ENCODE data around the gene RAI14. TPM values are rescaled to one million over a fixed set of nuclear protein-coding genes. Genes with fewer than 3 reads are reported as not detected.
A peak's percentile ranks its signal among the peaks of the same experiment; 100 is the strongest.

The RAI14 gene
- 0.54 TPM for total RNA-seq

DNA sequence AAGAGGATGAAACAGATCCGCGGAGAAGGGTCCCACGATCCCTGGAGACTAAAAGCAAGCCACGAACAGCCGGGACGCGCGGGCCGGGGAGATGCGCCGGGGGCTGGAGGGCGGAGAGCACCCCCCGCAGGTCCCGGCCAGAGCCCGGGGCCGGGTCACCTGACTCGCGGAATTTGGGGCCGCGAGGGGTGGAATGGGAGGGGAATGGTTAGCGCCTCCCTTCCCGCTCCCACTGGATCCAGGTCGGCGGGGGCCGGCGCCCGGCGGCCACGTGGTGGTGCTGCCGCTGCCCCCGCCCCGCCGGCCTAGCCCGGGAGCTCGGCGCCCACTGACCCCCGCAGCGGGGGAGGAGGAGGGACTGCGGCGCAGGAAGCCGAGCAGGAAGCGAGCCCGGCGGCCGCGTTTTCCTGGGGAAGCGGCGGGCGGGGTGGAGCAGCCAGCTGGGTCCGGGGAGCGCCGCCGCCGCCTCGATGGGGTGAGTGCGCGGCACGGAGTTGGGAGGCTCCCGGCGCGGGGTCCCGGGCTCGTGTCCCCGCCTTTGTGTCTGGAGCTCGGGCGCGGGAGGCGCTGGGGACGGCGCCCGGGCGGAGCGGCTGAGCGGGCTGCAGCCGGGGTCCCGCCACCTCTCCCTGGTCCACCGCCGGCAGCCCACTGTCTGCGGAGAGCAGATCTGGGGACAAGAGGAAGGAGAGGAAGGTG is at the start of gene RAI14:
RAI14 (plus strand) TSS at position 328 of the 699 bp plus-strand sequence. CDS start 30,592 bp downstream, outside the sequence.
- DNase-seq (ENCODE audit: low read depth in 2 of 3, low spot score in 2 of 3) = peak in 2 of 3 donors; percentile 22 to 25

DNA sequence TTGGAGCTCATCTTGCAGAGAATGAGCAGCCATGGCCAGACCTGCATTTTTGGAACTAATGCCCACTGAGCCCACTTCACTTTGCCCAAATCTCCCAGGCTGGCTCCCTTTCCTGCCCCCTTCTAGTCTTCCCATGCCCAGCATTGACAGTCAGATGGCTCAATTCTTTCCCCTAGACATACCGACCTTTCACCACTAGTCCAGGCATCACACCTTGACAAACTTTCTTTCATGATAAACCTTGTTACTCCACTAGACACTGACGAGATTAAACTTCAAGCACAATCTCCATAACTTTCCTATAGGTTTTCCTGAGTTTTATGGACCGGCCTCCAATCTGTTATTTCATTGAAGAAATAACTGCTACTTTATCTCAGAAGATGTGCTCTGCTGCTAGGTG is 47.8 kb upstream of the RAI14 start:
- no peak for DNase-seq (ENCODE audit: low read depth in 2 of 3, low spot score in 2 of 3)

DNA sequence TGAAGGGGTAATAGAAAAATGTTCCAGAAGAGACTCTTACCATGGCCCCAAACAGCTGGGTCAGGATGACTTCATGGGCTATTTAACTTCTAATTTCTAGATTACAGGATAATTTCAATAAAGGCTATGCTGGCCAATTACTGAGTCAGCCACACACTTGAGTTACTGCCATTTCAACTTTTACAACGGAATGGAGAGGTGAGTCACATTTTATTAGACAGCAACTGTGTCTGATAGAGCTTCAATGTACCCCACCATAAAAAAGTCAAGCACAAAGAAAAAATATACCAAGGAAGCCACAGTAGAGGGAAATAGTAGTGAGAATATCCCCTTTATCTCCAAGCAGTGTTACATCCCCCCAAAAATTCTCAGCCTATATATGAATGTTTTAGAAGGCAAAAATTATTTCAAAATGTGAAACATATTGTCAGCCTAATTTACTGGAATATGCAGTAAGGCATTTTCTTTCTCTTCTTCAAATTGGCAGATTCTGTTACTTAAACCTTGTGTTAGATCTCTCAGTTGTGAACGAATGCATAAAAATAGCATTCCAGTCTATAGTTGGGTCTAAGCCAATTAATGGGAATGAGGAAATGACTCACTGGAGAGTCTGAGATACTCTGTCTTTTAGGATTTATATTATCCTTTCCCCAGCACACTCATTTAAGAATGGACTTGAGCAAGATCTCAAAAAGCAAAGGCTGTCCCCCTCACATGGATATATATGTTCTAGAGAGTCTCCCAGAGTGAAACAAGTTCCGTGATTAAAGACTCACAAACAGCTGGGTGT is 47.1 kb upstream of the RAI14 start:
- DNase-seq (ENCODE audit: low read depth in 2 of 3, low spot score in 2 of 3) = no peak

DNA sequence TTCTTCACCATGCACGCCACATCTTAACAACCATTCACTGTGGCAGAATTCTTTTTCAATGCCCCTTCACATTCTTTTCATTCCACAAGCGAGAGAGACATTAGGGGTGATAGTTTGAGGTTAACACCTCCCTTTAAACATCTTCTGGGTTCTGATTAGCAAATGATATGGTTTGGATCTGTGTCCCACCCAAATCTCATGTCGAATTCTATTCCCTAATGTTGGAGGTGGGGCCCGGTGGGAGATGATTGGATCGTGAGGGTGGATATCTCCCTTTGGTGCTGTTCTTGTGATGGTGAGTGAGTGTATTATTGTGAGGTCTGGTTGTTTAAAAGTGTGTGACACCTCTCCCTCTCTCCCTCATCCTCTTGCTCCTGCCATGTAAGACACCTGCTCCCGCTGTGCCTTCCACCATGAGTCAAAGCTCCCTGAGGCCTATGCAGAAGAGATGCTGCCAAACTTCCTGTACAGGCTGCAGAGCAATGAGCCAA is 46.1 kb upstream of the RAI14 start:
- DNase-seq (ENCODE audit: low read depth in 2 of 3, low spot score in 2 of 3) = no peak

DNA sequence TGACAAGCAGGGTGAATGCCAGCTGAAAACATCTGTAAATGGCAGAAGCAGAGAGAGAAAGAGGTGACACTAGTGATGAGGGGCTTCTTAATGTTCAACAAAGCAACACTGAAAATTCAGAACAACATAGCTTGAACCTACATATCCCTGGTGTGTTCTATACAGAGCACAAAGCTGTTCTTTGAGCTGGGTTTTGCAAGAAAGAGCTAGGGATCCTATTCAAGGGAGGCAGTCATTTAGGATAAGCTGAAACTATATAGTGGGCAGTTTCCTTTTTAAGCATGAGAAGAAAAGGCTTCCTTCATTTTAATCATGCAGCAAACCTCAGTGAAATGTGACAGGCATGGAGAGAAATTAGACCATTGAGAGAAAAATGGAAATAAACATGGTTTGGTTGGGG is 45.6 kb upstream of the RAI14 start:
- DNase-seq (ENCODE audit: low read depth in 2 of 3, low spot score in 2 of 3) = no peak

DNA sequence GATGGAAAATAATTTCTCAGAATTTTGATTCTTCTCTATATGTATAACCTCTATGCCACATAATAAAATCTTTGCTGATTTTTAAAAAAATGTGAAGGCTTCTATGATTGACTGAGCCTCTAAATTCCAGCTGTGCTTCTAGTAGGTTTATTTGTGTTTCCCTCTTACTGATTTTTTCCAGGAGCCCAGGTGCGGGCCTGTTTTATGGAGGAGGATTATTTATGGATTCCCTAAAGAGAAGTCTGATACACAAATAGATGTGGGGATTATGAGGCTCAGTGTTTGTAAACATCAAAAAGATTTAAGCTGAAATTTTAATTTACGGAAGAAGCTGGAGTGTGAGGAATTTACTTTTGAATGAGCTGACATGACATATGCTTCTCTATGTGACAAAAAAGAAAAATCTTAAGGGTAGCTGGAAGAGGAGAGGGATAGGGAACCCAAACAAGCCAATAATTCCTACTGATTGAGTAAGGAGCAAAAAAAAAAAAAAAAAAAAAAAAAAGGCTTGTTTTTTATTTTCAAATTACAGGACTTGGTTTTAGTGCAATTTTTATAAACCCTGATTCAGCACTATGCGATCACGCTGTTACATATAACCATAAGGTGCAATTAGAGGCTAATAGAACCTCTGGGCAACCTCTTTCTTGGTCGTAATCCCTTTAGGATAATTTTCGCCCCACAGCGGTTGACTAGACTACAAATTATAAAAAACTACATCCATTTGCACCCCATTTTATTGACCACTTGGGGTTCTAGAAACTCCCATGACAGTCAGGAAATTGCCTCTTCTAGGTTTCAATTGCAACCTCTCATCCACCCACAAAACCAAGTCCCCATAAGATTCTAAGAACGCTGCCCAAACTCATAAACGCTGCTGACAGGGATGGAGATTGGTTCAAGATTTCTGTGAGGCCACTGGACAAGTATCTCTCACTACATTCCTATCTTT is 44.4 kb upstream of the RAI14 start:
- DNase-seq (ENCODE audit: low read depth in 2 of 3, low spot score in 2 of 3) = no peak

DNA sequence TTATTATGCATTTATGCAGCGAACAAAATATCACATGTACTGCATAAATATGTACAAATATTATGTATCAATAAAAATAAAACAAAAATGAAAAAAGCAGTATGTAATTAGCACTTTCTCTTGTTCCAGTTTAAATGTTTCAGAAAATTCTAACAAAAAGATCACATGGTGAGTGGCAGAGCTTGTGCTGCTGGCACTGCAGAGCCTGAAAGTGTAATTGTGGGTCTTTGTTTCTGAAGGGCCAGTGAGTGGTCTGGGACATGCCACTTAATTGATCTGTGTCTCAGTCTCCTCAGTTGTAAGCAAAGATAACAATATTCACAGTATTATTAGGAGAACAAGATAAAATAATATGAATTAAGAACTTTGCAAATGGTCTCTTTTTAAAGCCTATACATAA is 39.5 kb upstream of the RAI14 start:
- no peak for DNase-seq (ENCODE audit: low read depth in 2 of 3, low spot score in 2 of 3)

DNA sequence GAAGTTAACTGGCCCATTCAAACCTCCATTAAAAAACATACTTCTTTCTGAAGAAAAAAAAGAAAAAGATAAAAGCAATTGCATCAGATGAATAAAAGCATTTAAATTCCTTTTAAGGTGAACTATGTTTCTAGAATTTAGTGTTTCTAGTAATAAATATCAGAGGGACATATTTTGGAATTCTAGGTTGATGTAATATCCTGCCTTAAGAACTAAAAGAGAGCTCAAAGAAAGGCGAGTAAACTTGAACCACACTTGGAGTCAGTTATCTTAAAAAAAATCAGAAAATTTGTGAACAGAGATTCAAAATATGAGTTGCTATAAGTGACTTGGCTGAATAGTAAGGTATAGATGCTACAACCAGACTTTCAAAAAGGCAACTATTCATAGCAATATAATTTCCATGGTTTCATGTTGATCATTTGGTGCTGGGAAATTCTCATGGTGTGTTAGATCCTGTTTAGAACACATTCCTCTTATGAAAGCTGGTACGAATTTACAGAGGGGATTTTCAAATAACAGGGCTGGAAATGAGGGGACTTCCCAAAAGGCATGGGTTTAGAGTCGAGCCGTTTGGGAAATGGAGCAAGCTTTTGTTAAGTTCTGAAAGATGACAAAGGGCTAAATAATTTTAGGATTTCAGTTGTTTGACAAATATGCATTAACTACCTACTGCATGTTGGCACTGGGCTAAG is 37.6 kb upstream of the RAI14 start:
- DNase-seq (ENCODE audit: low read depth in 2 of 3, low spot score in 2 of 3) = no peak

DNA sequence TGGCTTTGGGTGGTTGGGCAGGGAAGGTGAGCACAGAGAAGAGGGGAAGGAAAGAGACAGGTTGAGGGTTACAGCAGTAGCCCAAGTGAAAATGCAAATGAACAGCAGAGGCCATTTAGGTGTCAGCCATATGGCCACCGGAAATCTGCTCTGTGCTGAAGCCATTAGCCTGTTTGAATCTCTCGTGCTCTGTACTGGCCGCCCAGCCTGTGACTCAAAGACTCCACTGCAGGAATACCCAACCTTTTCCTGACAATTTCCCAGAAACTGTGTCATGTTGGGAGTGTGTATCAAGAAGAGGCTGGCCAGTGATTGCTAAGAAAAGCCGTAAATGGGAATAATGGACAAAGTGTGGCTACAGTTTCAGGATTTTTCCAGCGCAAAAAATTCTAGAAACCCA is 35.9 kb upstream of the RAI14 start:
- no peak for DNase-seq (ENCODE audit: low read depth in 2 of 3, low spot score in 2 of 3)

DNA sequence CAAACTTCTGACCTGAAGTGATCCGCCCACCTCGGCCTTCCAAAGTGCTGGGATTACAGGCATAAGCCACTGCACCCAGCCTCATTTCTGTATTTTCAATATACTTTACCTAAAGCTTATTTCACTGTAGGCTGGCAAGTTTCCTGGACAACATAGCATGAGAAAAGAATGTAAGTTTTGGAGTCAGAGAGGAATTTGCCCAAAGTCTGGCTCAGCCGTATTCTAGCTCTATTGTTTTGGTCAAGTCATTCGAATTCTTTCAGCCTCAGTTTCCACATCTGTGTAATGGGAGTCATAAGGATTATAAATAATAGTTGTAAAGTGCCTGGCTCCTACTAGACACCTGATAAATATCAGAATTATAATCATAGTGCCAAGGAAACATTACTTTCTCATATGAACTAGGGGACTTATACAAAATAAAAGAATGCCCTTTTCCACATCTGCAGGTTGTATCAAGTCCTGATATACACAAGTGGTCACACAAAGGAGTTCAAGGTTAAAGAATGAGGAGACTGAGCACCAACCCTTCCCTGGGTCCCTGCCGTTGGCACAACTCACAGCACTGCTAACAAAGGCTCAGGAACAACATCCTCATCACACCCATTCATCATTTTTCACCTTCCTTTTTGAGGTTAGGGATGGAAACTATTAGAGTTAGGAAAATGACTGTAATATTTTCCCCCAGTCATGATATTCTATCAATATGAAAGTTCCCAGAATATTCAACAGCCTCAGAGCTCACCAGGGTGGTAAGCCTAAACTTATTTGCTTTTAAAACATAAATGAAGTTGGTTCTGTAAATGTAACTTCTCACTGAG is 34.6 kb upstream of the RAI14 start:
- DNase-seq (ENCODE audit: low read depth in 2 of 3, low spot score in 2 of 3) = no peak

DNA sequence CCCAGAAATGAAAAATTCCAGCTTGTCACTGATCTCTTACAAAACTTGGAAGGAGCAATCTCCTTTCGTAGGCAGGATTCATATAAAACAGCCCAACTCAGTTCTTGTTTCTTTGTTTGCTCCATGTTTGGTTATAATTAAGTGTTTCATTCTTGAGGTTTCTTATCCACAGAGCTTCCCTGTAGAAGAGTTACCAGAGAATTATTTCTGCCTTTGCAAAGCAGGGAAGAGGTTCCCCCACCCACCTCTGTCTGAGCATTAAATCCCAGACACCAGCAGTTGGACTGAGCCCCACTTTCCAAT is 34.1 kb upstream of the RAI14 start:
- DNase-seq (ENCODE audit: low read depth in 2 of 3, low spot score in 2 of 3) = no peak

DNA sequence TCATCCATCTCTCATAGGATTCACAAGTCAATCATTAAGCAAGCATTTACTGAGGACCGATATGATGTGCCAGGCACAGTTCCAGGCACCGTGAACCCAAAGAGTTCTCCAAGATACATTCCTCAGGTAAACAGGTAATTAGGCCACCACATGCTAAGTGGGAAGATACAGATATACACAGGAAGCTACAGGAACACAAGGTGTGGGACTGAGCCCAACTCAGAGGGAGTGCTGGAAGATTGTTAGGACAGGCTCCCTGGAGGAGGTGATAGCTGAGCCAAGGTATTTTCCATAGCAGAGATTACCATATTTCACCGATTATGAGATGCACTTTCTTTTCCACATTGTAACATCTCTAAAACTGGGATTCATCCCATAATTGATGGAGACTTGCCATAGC is 31.4 kb upstream of the RAI14 start:
- no peak for DNase-seq (ENCODE audit: low read depth in 2 of 3, low spot score in 2 of 3)

DNA sequence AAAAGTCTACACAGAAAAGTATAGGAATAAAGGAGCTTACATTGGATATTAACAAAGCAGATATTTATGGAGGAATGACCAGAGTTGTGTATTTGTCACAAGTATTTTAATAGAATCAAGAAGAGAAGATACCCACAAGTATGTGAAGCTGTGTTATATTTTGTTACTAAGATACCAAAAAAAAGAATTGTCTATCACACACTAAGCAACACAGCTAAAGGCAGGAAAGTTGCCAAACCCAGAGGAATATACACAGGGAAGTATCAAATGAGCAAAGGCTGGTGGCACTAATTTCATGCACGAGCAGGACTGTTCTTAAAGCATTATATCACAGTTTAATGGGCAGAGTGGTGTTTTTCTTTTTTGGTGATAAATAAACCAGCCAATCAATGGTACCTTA is 30.9 kb upstream of the RAI14 start:
- no peak for DNase-seq (ENCODE audit: low read depth in 2 of 3, low spot score in 2 of 3)

DNA sequence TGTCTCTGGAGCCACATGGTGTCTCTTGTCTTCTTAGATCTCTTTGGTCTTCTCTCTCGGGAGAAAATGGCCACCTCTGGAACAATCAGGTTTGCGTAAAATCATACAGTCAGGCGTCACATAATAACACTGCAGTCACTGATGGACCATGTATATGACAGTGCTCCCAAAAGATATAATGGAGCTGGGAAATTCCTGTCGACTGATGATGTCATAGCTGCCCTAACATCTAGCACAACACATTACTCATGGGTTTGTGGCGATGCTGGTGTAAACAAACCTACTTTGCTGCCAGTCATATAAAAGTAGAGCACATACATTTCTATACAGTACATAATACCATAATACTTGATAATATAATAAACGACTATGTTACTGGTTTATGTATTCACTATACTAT is 30.1 kb upstream of the RAI14 start:
- no peak for DNase-seq (ENCODE audit: low read depth in 2 of 3, low spot score in 2 of 3)

DNA sequence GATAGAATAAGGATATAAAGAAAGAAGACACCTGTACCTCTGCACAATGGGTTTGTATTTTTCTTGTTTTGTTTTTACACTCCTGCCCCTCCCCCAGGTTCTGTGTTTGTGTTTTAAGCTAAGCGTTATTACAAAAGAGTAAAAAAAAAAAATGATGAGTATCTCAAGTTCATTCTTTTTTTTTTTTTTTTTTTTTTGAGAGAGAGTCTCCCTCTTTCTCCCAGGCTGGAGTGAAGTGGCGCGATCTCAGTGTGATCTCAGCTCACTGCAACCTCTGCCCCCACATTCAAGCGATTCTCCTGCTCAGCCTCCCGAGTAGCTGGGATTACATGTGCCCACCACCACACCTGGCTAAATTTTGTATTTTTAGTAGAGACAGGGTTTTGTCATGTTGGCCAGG is 29.4 kb upstream of the RAI14 start:
- no peak for DNase-seq (ENCODE audit: low read depth in 2 of 3, low spot score in 2 of 3)

DNA sequence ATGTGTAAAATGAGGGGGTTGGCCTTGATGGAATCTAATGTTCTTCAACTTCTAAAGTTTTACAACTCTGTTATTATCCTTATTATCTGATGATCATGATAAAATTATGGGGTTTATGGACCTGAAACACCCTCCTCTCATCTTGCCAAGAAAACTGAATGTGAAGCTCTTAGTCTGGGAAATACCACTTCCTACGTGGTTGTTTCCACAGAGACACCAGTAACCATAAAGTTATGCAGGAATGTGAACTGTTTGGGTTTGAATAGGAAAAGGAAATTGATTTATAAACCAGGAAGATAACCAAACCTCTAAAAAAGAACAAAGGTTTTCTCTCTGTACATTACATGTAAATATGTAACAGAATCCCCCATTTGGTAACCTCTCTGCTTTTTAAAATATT is 28.3 kb upstream of the RAI14 start:
- DNase-seq (ENCODE audit: low read depth in 2 of 3, low spot score in 2 of 3) = no peak

DNA sequence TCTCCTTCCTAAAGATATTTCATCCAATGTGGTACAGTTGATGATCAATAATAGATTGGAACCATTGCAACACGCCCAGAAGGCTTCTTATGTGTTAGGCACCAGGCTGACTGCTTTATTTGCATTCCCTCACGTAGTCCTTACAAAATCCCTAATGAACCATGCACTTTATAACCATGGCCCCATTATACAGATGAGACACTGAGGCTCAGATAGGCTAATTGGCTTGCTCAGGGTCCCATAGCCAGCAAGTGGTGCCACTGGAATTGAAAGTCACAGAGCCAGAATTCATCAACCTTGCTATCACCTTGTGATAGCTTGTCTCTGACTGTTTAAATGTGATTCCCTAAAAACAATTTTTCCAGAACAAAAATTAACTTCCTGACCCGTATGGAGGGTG is 27.8 kb upstream of the RAI14 start:
- no peak for DNase-seq (ENCODE audit: low read depth in 2 of 3, low spot score in 2 of 3)

DNA sequence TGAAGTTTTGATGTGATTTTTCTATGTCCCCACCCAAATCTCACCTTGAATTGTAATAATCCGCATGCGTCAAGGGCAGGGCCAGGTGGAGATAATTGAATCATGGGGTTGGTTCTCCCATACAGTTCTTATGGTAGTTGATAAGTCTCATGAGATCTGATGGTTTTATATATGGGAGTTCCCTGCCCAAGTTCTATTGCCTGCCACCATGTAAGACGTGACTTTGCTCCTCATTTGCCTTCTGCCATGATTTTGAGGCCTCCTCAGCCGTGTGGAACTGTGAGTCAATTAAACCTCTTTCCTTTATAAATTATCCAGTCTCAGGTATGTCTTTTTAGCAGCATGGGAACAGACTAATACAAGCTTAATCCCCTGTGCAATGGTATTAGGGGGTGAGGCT is 25.5 kb upstream of the RAI14 start:
- DNase-seq (ENCODE audit: low read depth in 2 of 3, low spot score in 2 of 3) = no peak

DNA sequence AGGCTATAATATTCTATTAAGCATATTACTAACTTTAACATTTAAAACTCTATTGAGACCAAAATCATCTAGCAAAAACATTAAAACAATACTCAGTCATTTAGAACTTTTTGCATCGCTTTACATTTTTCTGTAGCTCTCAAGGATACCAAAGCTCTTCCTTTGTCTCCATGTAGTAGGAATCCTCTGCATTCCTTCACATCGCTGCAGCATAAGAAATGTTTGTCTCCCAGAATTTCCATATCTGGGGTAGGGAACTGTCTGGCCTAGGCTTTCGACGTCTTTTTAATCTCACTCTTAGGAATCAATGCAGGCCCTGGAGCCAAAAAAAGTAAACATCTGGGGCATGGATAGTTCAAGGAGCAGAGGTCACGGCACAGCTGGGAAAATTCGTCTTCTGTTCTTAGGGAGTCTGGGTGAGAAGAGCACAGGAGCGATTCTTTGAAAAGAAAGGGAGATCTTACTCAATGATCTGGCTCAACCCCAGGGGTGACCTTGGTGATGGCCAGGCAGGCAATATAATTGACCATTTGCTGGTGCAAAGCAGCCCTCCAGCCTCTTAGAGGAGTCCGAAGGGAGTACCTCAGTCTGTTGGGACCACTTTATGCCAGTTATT is 23.2 kb upstream of the RAI14 start:
- DNase-seq (ENCODE audit: low read depth in 2 of 3, low spot score in 2 of 3) = no peak
